Mesothelial cell of epicardium (in vitro differentiated cells): Measurements from ENCODE around the gene TTC6. TPM values are rescaled to one million over a fixed set of nuclear protein-coding genes. Genes with fewer than 3 reads are reported as not detected.

Experiments
- DNase-seq, 2 experiments: peaks; one replicate each; pipeline ENCODE4 v3.0.0; 2021; ENCODE audit warnings: low spot score in 2 of 2; ENCODE audit not compliant: unreplicated experiment in 2 of 2
- H3K27ac Mint-ChIP-seq: 2 replicates; pipeline ENCODE4 v1.8.0; 2021; ENCODE audit warnings: mixed read lengths
- H3K27me3 Mint-ChIP-seq: 2 replicates; pipeline ENCODE4 v1.8.0; 2021; ENCODE audit warnings: low read depth, mixed read lengths
- H3K36me3 Mint-ChIP-seq: 2 replicates; pipeline ENCODE4 v1.8.0; 2021; ENCODE audit warnings: mixed read lengths
- H3K4me1 Mint-ChIP-seq: 2 replicates; pipeline ENCODE4 v1.8.0; 2021; ENCODE audit warnings: mixed read lengths
- H3K4me3 Mint-ChIP-seq: 2 replicates; pipeline ENCODE4 v1.8.0; 2021; ENCODE audit warnings: mild to moderate bottlenecking, moderate library complexity, mixed read lengths
- H3K9me3 Mint-ChIP-seq: 2 replicates; pipeline ENCODE4 v1.8.0; 2021; ENCODE audit warnings: mixed read lengths
- CTCF ChIP-seq: fragments of 200-600 bp; sonication (generic); IDR thresholded peaks from one replicate; pipeline ENCODE4 v1.5.0; 2021; ENCODE audit warnings: antibody characterized with exemption; ENCODE audit not compliant: unreplicated experiment
- total RNA-seq: library from RNA; stranded (reverse); gene quantifications from 3 replicates; pipeline ENCODE4 v1.2.1, GENCODE V29; 2021

TTC6 gene
- total RNA-seq, 1 donor from 2014 or later = 2.7 TPM

- H3K36me3 Mint-ChIP-seq = peaks cover 2% of the 10 kb centered on the region
- peaks cover 86% of the 10 kb centered on the region for H3K27me3 Mint-ChIP-seq
- TF ChIP-seq CTCF = no peak
- DNase-seq = no peak
- H3K27ac Mint-ChIP-seq = no peak overlapping the region
- no peaks in the 10 kb centered on the region for H3K4me1 Mint-ChIP-seq
- peaks cover 2% of the 10 kb centered on the region for H3K9me3 Mint-ChIP-seq
- no peak overlapping the region for H3K4me3 Mint-ChIP-seq
These were observed 11.2 kb downstream of the TTC6 start for GRCh38 chr14:37606678-37607077.

GRCh38 chr14:37608649-37609048, 13.2 kb downstream of the TTC6 start:
- no peak for TF ChIP-seq CTCF
- no peaks in the 10 kb centered on the region for H3K4me1 Mint-ChIP-seq
- peaks cover 5% of the 10 kb centered on the region for H3K36me3 Mint-ChIP-seq
- H3K27me3 Mint-ChIP-seq = peaks cover 70% of the 10 kb centered on the region
- H3K27ac Mint-ChIP-seq = no peak overlapping the region
- no peak overlapping the region for H3K4me3 Mint-ChIP-seq
- no peak for DNase-seq
- H3K9me3 Mint-ChIP-seq = peaks cover 18% of the 10 kb centered on the region

GRCh38 chr14:37610945-37611523, 15.6 kb downstream of the TTC6 start:
- Mint-ChIP-seq H3K27me3 (peaks cover 46% of the 10 kb centered on the region), H3K4me1 (no peaks in the 10 kb centered on the region), H3K36me3 (peaks cover 13% of the 10 kb centered on the region), H3K9me3 (peaks cover 36% of the 10 kb centered on the region), H3K27ac (no peak overlapping the region), H3K4me3 (no peak overlapping the region)
- no peak for DNase-seq
- no peak for TF ChIP-seq CTCF

GRCh38 chr14:37615582-37616289, 20.3 kb downstream of the TTC6 start:
- Mint-ChIP-seq H3K27me3 (peaks cover 21% of the 10 kb centered on the region), H3K9me3 (peaks cover 40% of the 10 kb centered on the region), H3K36me3 (peaks cover 16% of the 10 kb centered on the region), H3K4me1 (no peaks in the 10 kb centered on the region), H3K27ac (no peak overlapping the region), H3K4me3 (no peak overlapping the region)
- DNase-seq = no peak
- no peak for TF ChIP-seq CTCF

GRCh38 chr14:37616853-37617252, 21.4 kb downstream of the TTC6 start:
- Mint-ChIP-seq H3K4me3 (no peak overlapping the region), H3K27ac (no peak overlapping the region), H3K4me1 (no peaks in the 10 kb centered on the region), H3K27me3 (peaks cover 28% of the 10 kb centered on the region), H3K9me3 (peaks cover 37% of the 10 kb centered on the region), H3K36me3 (peaks cover 13% of the 10 kb centered on the region)
- DNase-seq = no peak
- TF ChIP-seq CTCF = no peak
